Mesothelial cell of epicardium (in vitro differentiated cells): ENCODE measurements around the gene HDAC4. TPM values are rescaled to one million over a fixed set of nuclear protein-coding genes. Genes with fewer than 3 reads are reported as not detected.

Source experiments
- DNase-seq, 2 experiments: peaks; one replicate each; pipeline ENCODE4 v3.0.0; 2021; ENCODE audit warnings: low spot score in 2 of 2; ENCODE audit not compliant: unreplicated experiment in 2 of 2
- H3K27ac Mint-ChIP-seq: 2 replicates; pipeline ENCODE4 v1.8.0; 2021; ENCODE audit warnings: mixed read lengths
- H3K27me3 Mint-ChIP-seq: 2 replicates; pipeline ENCODE4 v1.8.0; 2021; ENCODE audit warnings: low read depth, mixed read lengths
- H3K36me3 Mint-ChIP-seq: 2 replicates; pipeline ENCODE4 v1.8.0; 2021; ENCODE audit warnings: mixed read lengths
- H3K4me1 Mint-ChIP-seq: 2 replicates; pipeline ENCODE4 v1.8.0; 2021; ENCODE audit warnings: mixed read lengths
- H3K4me3 Mint-ChIP-seq: 2 replicates; pipeline ENCODE4 v1.8.0; 2021; ENCODE audit warnings: mild to moderate bottlenecking, moderate library complexity, mixed read lengths
- H3K9me3 Mint-ChIP-seq: 2 replicates; pipeline ENCODE4 v1.8.0; 2021; ENCODE audit warnings: mixed read lengths
- total RNA-seq: library from RNA; stranded (reverse); gene quantifications from 3 replicates; pipeline ENCODE4 v1.2.1, GENCODE V29; 2021
- TF ChIP-seq, protein P1 (sequence below): fragments of 200-600 bp; sonication (generic); IDR thresholded peaks from one replicate; pipeline ENCODE4 v1.5.0; 2021; ENCODE audit warnings: antibody characterized with exemption; ENCODE audit not compliant: unreplicated experiment

Gene HDAC4
- total RNA-seq, 1 donor from 2014 or later, result 59.2 TPM

DNA sequence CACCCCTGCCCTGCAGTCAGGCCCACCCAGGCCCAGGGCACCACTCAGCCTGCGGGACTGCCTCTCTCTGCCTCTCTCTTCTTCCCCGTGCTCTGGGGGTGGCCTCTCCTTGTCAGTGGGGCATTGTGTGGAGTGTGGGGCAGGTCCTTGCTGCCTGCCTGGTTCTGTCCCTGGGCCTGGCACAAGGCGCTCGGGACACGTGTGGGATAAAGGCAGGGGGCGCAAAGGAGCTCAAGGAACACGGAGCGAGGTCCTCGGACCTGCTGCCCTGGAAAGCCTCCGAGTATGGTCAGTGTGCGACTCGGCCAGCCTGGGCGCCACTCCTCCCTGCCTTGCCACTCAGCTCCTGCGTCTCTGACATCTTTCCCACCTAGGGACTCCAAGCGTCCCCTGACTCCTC is 262.2 kb downstream of the HDAC4 start:
- no peaks in the 10 kb centered on the region for H3K9me3 Mint-ChIP-seq
- peaks cover 28% of the 10 kb centered on the region for H3K36me3 Mint-ChIP-seq
- TF ChIP-seq, protein P1, sequence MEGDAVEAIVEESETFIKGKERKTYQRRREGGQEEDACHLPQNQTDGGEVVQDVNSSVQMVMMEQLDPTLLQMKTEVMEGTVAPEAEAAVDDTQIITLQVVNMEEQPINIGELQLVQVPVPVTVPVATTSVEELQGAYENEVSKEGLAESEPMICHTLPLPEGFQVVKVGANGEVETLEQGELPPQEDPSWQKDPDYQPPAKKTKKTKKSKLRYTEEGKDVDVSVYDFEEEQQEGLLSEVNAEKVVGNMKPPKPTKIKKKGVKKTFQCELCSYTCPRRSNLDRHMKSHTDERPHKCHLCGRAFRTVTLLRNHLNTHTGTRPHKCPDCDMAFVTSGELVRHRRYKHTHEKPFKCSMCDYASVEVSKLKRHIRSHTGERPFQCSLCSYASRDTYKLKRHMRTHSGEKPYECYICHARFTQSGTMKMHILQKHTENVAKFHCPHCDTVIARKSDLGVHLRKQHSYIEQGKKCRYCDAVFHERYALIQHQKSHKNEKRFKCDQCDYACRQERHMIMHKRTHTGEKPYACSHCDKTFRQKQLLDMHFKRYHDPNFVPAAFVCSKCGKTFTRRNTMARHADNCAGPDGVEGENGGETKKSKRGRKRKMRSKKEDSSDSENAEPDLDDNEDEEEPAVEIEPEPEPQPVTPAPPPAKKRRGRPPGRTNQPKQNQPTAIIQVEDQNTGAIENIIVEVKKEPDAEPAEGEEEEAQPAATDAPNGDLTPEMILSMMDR, result no peak
- no peak overlapping the region for H3K27ac Mint-ChIP-seq
- H3K27me3 Mint-ChIP-seq, result no peaks in the 10 kb centered on the region
- no peak overlapping the region for H3K4me3 Mint-ChIP-seq
- H3K4me1 Mint-ChIP-seq, result no peaks in the 10 kb centered on the region
- no peak for DNase-seq

DNA sequence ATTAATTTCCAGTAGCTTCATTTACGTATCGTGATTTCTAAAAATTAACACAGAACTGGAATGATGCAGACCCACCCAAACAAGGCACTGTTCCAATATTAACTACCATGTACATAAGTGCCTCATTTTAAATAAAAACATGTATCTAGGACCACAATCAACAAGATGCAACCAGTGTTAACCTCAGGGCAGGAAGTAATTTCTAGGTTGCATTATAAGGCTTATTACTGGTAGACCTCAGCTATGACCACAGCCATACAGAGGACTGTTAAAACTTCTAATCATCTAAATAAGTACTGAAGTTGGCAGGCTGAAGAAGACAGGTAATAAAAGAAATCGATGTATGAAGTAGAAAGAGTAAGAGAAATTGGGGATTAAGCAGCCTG is 262.9 kb downstream of the HDAC4 start:
- TF ChIP-seq, protein P1, result no peak
- Mint-ChIP-seq H3K4me1 (no peaks in the 10 kb centered on the region), H3K27me3 (no peaks in the 10 kb centered on the region), H3K27ac (no peak overlapping the region), H3K9me3 (no peaks in the 10 kb centered on the region), H3K36me3 (peaks cover 32% of the 10 kb centered on the region), H3K4me3 (no peak overlapping the region)
- DNase-seq, result no peak

DNA sequence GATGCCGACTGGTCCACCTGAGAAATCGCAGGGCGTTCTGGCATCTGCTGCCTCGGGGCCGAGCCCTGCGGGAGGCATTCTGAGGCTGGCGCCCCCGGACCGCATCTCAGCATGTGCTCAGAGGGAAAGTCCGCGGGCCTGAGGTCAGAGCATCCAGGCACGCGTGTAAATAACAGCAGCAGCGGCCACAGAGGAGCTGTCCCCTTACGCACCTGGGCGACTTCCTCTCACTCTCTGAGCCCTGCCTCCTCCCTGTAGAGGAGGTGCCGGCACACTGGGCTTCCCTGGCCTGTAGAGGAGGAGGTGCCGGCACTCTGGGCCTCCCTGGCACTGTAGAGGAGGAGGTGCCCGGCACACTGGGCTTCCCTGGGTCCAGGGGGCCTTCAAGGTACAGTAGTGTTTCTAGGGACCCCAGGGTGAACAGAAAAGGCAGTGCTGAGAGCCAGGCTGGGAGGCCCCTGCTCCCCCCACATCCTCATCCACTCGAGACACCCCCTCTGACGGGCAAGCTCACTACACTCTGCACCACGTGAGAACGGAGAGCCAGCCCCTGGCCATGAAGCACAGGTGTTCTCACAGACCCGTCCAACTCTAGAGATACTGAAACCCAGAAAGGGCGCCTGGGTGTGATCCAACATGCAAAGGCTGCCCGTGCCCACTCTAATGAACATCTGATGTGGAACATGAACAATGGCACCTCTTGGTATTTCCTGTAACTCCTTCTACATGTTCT is 263.5 kb downstream of the HDAC4 start:
- no peak overlapping the region for H3K4me3 Mint-ChIP-seq
- H3K27ac Mint-ChIP-seq, result no peak overlapping the region
- H3K27me3 Mint-ChIP-seq, result no peaks in the 10 kb centered on the region
- DNase-seq, result no peak
- peaks cover 37% of the 10 kb centered on the region for H3K36me3 Mint-ChIP-seq
- no peaks in the 10 kb centered on the region for H3K4me1 Mint-ChIP-seq
- H3K9me3 Mint-ChIP-seq, result no peaks in the 10 kb centered on the region
- TF ChIP-seq, protein P1, result no peak

DNA sequence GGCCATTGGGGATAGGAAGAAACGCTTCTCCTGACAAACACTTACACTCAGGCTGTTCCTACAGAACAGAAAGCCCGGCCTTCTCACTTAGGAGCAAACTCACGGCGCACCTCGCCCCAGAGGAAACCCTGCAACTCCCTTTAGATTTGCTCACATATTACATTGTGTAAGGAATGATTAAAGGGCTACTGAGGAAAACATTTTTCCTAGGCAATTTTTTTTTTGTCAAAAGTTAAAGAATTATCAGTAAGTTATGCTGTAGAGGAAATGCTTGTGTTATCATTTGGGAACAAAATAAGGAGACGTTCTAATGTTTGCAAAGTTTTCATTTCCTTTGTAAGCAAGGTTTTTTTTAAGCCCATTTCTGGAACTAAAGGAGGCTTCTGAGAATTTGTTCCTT is 264.1 kb downstream of the HDAC4 start:
- no peak for DNase-seq
- no peak overlapping the region for H3K27ac Mint-ChIP-seq
- H3K27me3 Mint-ChIP-seq, result no peaks in the 10 kb centered on the region
- H3K9me3 Mint-ChIP-seq, result no peaks in the 10 kb centered on the region
- TF ChIP-seq, protein P1, result no peak
- H3K4me3 Mint-ChIP-seq, result no peak overlapping the region
- no peaks in the 10 kb centered on the region for H3K4me1 Mint-ChIP-seq
- H3K36me3 Mint-ChIP-seq, result peaks cover 41% of the 10 kb centered on the region

DNA sequence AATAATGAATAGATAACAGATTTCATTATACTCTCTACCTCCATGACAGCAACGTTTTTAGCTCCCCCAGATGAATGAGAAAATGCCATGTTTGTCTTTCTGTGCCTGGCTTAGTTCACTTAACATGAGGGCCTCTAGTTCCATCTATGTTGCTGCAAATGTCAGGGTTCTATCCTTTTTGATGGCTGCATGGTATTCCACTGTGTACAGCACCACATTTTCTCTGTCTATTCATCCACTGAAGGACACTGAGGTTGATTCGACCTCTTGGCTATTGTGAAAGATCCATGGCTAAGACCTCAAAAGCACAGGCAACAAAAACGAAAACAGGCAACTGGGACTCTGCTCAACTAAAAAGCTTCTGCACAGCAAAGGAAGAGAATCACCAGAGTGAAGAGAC is 264.6 kb downstream of the HDAC4 start:
- Mint-ChIP-seq H3K27me3 (no peaks in the 10 kb centered on the region), H3K4me1 (no peaks in the 10 kb centered on the region), H3K27ac (no peak overlapping the region), H3K9me3 (no peaks in the 10 kb centered on the region), H3K4me3 (no peak overlapping the region), H3K36me3 (peaks cover 41% of the 10 kb centered on the region)
- no peak for DNase-seq
- TF ChIP-seq, protein P1, result no peak
